GM19351 (cell line): ENCODE data around the gene CAPG.
"Not testable (repeated sequence)": the region's sequence is repeated elsewhere in the genome, so short reads cannot be mapped to it uniquely, and the experiment has no call there.

ENCODE experiments used
- ATAC-seq: cut with Tn5 transposase; IDR thresholded peaks from one replicate; pipeline ENCODE4 v1.9.1; 2021; ENCODE audit warnings: mild to moderate bottlenecking, moderate library complexity; ENCODE audit not compliant: unreplicated experiment

The CAPG gene

GRCh38 chr2:85367180-85367579, 43.0 kb downstream of the CAPG start:
- ATAC-seq, result no peak

- ATAC-seq, result not testable (repeated sequence)
Measured at GRCh38 chr2:85362653-85363387, 47.3 kb downstream of the CAPG start.

GRCh38 chr2:85357736-85358135, 52.4 kb downstream of the CAPG start:
- ATAC-seq, result no peak

- ATAC-seq, result no peak
Measured at GRCh38 chr2:85356186-85356585, 54.0 kb downstream of the CAPG start.

GRCh38 chr2:85355521-85355920, 54.6 kb downstream of the CAPG start:
- ATAC-seq, result no peak

GRCh38 chr2:85355073-85355410, 55.1 kb downstream of the CAPG start:
- peak; percentile 19 for ATAC-seq

- ATAC-seq, result peak; percentile 99
Measured at GRCh38 chr2:85354286-85355072, 55.7 kb downstream of the CAPG start, which contains the start of the genes ELMOD3 and RETSAT. TSS of gene ELMOD3 (plus strand) at chr2:85354769. CDS start at chr2:85357199, 2,430 bp downstream. TSS of gene RETSAT (minus strand) at chr2:85354528. CDS start at chr2:85354507, 21 bp downstream.

GRCh38 chr2:85353876-85354285, 56.3 kb downstream of the CAPG start:
- ATAC-seq, result peak; percentile 9

GRCh38 chr2:85347599-85347998, 62.6 kb downstream of the CAPG start:
- no peak for ATAC-seq
